Measurements from ENCODE around the gene CCDC137.

DNA sequence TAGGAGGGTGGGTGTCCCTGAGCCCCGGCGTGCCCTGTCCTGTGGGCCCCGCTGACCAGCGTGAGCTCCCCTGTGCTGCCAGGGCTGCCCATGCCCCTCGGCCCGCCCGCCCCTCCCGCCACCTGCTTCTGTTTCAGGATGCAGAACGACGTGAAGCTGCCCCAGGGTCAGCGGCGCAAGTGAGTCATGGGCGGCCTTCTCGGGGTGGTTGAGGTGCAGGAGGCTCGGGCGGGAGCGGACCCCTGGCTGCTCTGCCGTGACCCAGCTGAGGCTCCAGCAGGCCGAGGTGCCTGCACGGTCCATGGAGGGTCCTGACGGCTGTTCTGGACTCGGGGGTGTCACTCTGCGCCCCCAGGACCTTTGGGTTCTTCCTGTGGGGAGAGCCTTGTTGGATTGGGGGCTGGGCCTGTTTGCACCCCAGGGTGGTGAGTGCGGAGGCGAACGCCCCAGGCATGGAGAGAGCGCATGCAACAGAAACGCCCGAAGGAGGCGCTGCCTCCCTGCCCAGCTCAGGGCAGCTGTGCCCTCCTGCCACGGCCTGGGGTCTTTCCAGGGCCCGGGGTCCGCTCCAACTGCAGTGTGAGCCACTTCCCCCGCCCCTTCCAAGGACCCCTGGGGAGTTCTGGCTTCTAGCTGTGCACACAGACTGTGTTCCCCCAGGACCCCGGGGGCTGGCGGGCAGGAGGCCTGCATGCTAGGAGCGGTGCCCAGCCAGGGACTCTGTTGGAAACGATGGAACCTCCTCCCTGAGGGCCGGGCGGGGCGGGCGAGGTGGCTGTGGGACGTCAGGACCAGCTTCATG is 49.5 kb downstream of the CCDC137 start:
- TF ChIP-seq, protein P1, sequence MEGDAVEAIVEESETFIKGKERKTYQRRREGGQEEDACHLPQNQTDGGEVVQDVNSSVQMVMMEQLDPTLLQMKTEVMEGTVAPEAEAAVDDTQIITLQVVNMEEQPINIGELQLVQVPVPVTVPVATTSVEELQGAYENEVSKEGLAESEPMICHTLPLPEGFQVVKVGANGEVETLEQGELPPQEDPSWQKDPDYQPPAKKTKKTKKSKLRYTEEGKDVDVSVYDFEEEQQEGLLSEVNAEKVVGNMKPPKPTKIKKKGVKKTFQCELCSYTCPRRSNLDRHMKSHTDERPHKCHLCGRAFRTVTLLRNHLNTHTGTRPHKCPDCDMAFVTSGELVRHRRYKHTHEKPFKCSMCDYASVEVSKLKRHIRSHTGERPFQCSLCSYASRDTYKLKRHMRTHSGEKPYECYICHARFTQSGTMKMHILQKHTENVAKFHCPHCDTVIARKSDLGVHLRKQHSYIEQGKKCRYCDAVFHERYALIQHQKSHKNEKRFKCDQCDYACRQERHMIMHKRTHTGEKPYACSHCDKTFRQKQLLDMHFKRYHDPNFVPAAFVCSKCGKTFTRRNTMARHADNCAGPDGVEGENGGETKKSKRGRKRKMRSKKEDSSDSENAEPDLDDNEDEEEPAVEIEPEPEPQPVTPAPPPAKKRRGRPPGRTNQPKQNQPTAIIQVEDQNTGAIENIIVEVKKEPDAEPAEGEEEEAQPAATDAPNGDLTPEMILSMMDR (IDR thresholded peaks at IDR 0.05; ENCODE audit: low read length) = no peak
- no peak for TF ChIP-seq EZH2 (optimal IDR thresholded peaks at IDR 0.05; ENCODE audit: low read depth, low read length)
- TF ChIP-seq EZH2phosphoT487 (IDR thresholded peaks at IDR 0.05; ENCODE audit: low read length) = no peak
